ENCODE results near the gene HBE1. TPM values are rescaled to one million over a fixed set of nuclear protein-coding genes. Genes with fewer than 3 reads are reported as not detected.

HBE1 gene
- total and polyA plus RNA-seq, 10 of the 15 experiments (the other 5 are each of a cell fraction or from before 2014, with no cell fraction given) = 0.13 to 2.7 (median 0.62) TPM; not detected in 5

DNA sequence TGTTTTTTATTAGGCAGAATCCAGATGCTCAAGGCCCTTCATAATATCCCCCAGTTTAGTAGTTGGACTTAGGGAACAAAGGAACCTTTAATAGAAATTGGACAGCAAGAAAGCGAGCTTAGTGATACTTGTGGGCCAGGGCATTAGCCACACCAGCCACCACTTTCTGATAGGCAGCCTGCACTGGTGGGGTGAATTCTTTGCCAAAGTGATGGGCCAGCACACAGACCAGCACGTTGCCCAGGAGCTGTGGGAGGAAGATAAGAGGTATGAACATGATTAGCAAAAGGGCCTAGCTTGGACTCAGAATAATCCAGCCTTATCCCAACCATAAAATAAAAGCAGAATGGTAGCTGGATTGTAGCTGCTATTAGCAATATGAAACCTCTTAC lies 44.3 kb downstream of the HBE1 start (continued):
- TF ChIP-seq, protein P1, sequence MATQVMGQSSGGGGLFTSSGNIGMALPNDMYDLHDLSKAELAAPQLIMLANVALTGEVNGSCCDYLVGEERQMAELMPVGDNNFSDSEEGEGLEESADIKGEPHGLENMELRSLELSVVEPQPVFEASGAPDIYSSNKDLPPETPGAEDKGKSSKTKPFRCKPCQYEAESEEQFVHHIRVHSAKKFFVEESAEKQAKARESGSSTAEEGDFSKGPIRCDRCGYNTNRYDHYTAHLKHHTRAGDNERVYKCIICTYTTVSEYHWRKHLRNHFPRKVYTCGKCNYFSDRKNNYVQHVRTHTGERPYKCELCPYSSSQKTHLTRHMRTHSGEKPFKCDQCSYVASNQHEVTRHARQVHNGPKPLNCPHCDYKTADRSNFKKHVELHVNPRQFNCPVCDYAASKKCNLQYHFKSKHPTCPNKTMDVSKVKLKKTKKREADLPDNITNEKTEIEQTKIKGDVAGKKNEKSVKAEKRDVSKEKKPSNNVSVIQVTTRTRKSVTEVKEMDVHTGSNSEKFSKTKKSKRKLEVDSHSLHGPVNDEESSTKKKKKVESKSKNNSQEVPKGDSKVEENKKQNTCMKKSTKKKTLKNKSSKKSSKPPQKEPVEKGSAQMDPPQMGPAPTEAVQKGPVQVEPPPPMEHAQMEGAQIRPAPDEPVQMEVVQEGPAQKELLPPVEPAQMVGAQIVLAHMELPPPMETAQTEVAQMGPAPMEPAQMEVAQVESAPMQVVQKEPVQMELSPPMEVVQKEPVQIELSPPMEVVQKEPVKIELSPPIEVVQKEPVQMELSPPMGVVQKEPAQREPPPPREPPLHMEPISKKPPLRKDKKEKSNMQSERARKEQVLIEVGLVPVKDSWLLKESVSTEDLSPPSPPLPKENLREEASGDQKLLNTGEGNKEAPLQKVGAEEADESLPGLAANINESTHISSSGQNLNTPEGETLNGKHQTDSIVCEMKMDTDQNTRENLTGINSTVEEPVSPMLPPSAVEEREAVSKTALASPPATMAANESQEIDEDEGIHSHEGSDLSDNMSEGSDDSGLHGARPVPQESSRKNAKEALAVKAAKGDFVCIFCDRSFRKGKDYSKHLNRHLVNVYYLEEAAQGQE (IDR thresholded peaks at IDR 0.05; ENCODE audit: low read depth, low read length) = no peak
- no peak for TF ChIP-seq FOS (IDR thresholded peaks at IDR 0.05; ENCODE audit: borderline replicate concordance, extremely low read depth, insufficient read length)
- no peak for TF ChIP-seq ZNF207 (IDR thresholded peaks at IDR 0.05; ENCODE audit: borderline replicate concordance)
- TF ChIP-seq, protein P2, sequence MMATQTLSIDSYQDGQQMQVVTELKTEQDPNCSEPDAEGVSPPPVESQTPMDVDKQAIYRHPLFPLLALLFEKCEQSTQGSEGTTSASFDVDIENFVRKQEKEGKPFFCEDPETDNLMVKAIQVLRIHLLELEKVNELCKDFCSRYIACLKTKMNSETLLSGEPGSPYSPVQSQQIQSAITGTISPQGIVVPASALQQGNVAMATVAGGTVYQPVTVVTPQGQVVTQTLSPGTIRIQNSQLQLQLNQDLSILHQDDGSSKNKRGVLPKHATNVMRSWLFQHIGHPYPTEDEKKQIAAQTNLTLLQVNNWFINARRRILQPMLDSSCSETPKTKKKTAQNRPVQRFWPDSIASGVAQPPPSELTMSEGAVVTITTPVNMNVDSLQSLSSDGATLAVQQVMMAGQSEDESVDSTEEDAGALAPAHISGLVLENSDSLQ (IDR thresholded peaks at IDR 0.05) = no peak
- no peak for TF ChIP-seq IKZF2 (IDR thresholded peaks at IDR 0.05)
- TF ChIP-seq SMAD1 (IDR thresholded peaks at IDR 0.05; ENCODE audit: low read depth, partially characterized antibody) = no peak
